Thyroid gland (tissue), 4 donors: ENCODE data around the gene SLC5A4. TPM values are rescaled to one million over a fixed set of nuclear protein-coding genes. Genes with fewer than 3 reads are reported as not detected.

Experiments
- DNase-seq, 2 donors: peaks; one replicate each; pipeline ENCODE4 v3.0.0-alpha.2; 2019
- H3K27ac ChIP-seq, 3 donors: fragments of 200-600 bp; sonication (generic); 1 replicate in 2 of 3; 2 replicates in 1 of 3; pipeline ENCODE4 v1.5.1; 2016 to 2019; ENCODE audit warnings: mild to moderate bottlenecking in 1 of 3, moderate library complexity in 1 of 3
- H3K27me3 ChIP-seq: fragments of 200-600 bp; sonication (generic); one replicate; pipeline ENCODE4 v1.5.1; 2019
- H3K36me3 ChIP-seq, 2 donors: fragments of 200-600 bp; sonication (generic); one replicate each; pipeline ENCODE4 v1.5.1; 2016 to 2019
- H3K4me1 ChIP-seq, 2 donors: fragments of 200-600 bp; sonication (generic); one replicate each; pipeline ENCODE4 v1.5.1; 2017 to 2019
- H3K4me3 ChIP-seq, 3 donors: fragments of 200-600 bp; sonication (generic); replicated peaks in 1 of 3; 1 replicate in 2 of 3; 2 replicates in 1 of 3; pipeline ENCODE4 v1.5.1; 2016; ENCODE audit warnings: mild to moderate bottlenecking in 1 of 3
- H3K9me3 ChIP-seq: fragments of 200-600 bp; sonication (generic); one replicate; pipeline ENCODE4 v1.5.1; 2017
- CTCF ChIP-seq, 6 experiments: fragments of 200-600 bp in 3 of 6; fragments of 450-650 bp in 3 of 6; sonication (generic) in 3 of 6; IDR thresholded peaks; one replicate each; pipeline ENCODE4 v1.5.1; 2016 to 2019; ENCODE audit warnings: antibody characterized with exemption in 6 of 6, mild to moderate bottlenecking in 2 of 6, inconsistent platforms in 1 of 6, moderate library complexity in 1 of 6
- POLR2A ChIP-seq, 2 donors: fragments of 450-650 bp; IDR thresholded peaks; one replicate each; pipeline ENCODE4 v1.6.1; 2017; ENCODE audit warnings: antibody characterized with exemption in 2 of 2, mild to moderate bottlenecking in 2 of 2, moderate library complexity in 1 of 2
- whole genome bisulfite sequencing, 2 donors: methylation state at CpG; one replicate each; pipeline ENCODE4 v1.1.5; 2017; 5-methylcytosine and 5-hydroxymethylcytosine counted together
- intact Hi-C: fragments of 100-400 bp; cut with DNase I; formaldehyde crosslinking; loops from one replicate; pipeline ENCODE4 v1.15.1; 2023
- total RNA-seq, 4 donors: library from RNA; depleted of rRNA; stranded (reverse); fragments of >200 nt; gene quantifications; one replicate each; pipeline ENCODE4 v1.2.3, GENCODE V29; 2016

The SLC5A4 gene
- total RNA-seq, 4 donors from 2014 or later, result 0.45 to 1.3 (median 1.3) TPM

GRCh38 chr22:32208681-32209080 is 46.5 kb downstream of the SLC5A4 start:
- Histone ChIP-seq H3K4me3 (no peak overlapping the region), H3K4me1 (no peaks in the 10 kb centered on the region), H3K36me3 (no peaks in the 10 kb centered on the region), H3K27ac (no peak overlapping the region), H3K9me3 (no peaks in the 10 kb centered on the region), H3K27me3 (no peaks in the 10 kb centered on the region)
- 82 to 92% methylated on average over 3 of the region's 3 CpGs for WGBS, 2 donors
- no peak for DNase-seq
- intact Hi-C loops, result loop anchor here (10.0 kb wide), 1 partner anchor 266 kb away; the partner anchor contains the start of gene FBXO7
- TF ChIP-seq CTCF (IDR thresholded peaks at IDR 0.05) (no peak), POLR2A (IDR thresholded peaks at IDR 0.05) (no peak)

GRCh38 chr22:32207971-32208480 is 47.1 kb downstream of the SLC5A4 start:
- no peak for DNase-seq
- 72 to 91% methylated on average over 4 of the region's 4 CpGs for WGBS, 2 donors
- Histone ChIP-seq H3K4me3 (no peak overlapping the region), H3K27ac (no peak overlapping the region), H3K36me3 (no peaks in the 10 kb centered on the region), H3K4me1 (peaks cover 0 to 5% of the 10 kb centered on the region in 2 donors), H3K27me3 (no peaks in the 10 kb centered on the region), H3K9me3 (no peaks in the 10 kb centered on the region)
- no peak for TF ChIP-seq CTCF (IDR thresholded peaks at IDR 0.05)
- TF ChIP-seq POLR2A (IDR thresholded peaks at IDR 0.05), result no peak
- intact Hi-C loops, result loop anchor here (10.0 kb wide), 1 partner anchor 267 kb away; the partner anchor contains the start of gene FBXO7

- TF ChIP-seq CTCF (IDR thresholded peaks at IDR 0.05) (peak in 3 of 6 experiments; percentile 24 to 37 (median 28)), POLR2A (IDR thresholded peaks at IDR 0.05) (no peak)
- peaks cover 0 to 13% of the 10 kb centered on the region in 2 donors for H3K4me1 ChIP-seq
- no peak overlapping the region for H3K27ac ChIP-seq
- no peaks in the 10 kb centered on the region for H3K27me3 ChIP-seq
- intact Hi-C loops, result loop anchor here (10.0 kb wide), 1 partner anchor 268 kb away; the partner anchor contains the start of gene FBXO7
- H3K9me3 ChIP-seq, result no peaks in the 10 kb centered on the region
- no peaks in the 10 kb centered on the region for H3K36me3 ChIP-seq
- no peak overlapping the region for H3K4me3 ChIP-seq
- peak in 1 of 2 donors; percentile 11 for DNase-seq
- WGBS, 2 donors, result 71 to 83% methylated on average over 21 to 22 of the region's 22 CpGs
Measured at GRCh38 chr22:32206774-32207758, 48.1 kb downstream of the SLC5A4 start.

GRCh38 chr22:32205974-32206773 is 49.0 kb downstream of the SLC5A4 start:
- no peaks in the 10 kb centered on the region for H3K27me3 ChIP-seq
- H3K4me1 ChIP-seq, result peaks cover 0 to 13% of the 10 kb centered on the region in 2 donors
- intact Hi-C loops, result loop anchor here (10.0 kb wide), 1 partner anchor 269 kb away; the partner anchor contains the start of gene FBXO7
- H3K4me3 ChIP-seq, result no peak overlapping the region
- 81 to 88% methylated on average over 16 to 24 of the region's 30 CpGs for WGBS, 2 donors
- no peak overlapping the region for H3K27ac ChIP-seq
- DNase-seq, result no peak
- no peaks in the 10 kb centered on the region for H3K9me3 ChIP-seq
- no peaks in the 10 kb centered on the region for H3K36me3 ChIP-seq
- TF ChIP-seq CTCF (IDR thresholded peaks at IDR 0.05) (no peak), POLR2A (IDR thresholded peaks at IDR 0.05) (no peak)
